Loucy (cell line): ENCODE measurements around the gene LRRIQ1.
A peak's percentile ranks its signal among the peaks of the same experiment; 100 is the strongest.
"Not testable (repeated sequence)": the region's sequence is repeated elsewhere in the genome, so short reads cannot be mapped to it uniquely, and the experiment has no call there.

Experiments used
- H2AFZ ChIP-seq: fragments of 200-600 bp; sonication (generic); 2 replicates; pipeline ENCODE4 v1.6.0; 2016; ENCODE audit warnings: antibody characterized with exemption, mild to moderate bottlenecking, low read length, moderate library complexity
- H3F3A ChIP-seq: fragments of 200-600 bp; 2 replicates; pipeline ENCODE4 v1.6.0; 2016; ENCODE audit warnings: antibody characterized with exemption, low read depth, mild to moderate bottlenecking
- H3K27me3 ChIP-seq: fragments of 200-600 bp; sonication (generic); 2 replicates; pipeline ENCODE4 v1.6.1; 2014; ENCODE audit warnings: low read length, mild to moderate bottlenecking; ENCODE audit not compliant: insufficient read depth, poor library complexity, severe bottlenecking
- H3K36me3 ChIP-seq: fragments of 200-600 bp; sonication (generic); 2 replicates; pipeline ENCODE4 v1.6.1; 2016; ENCODE audit warnings: low read length; ENCODE audit not compliant: insufficient read depth
- H3K4me1 ChIP-seq: fragments of 200-600 bp; sonication (generic); 2 replicates; pipeline ENCODE4 v1.5.1; 2014; ENCODE audit warnings: low read length, mild to moderate bottlenecking; ENCODE audit not compliant: insufficient read depth, poor library complexity, severe bottlenecking
- H3K4me2 ChIP-seq: fragments of 200-600 bp; sonication (generic); 2 replicates; pipeline ENCODE4 v1.6.0; 2014; ENCODE audit warnings: antibody characterized with exemption, low read length, low read depth, mild to moderate bottlenecking; ENCODE audit not compliant: poor library complexity, severe bottlenecking
- H3K4me3 ChIP-seq: fragments of 200-600 bp; sonication (generic); 2 replicates; pipeline ENCODE4 v1.5.1; 2014; ENCODE audit warnings: low read length, mild to moderate bottlenecking, mixed read lengths; ENCODE audit not compliant: poor library complexity, severe bottlenecking
- H3K79me2 ChIP-seq: fragments of 200-600 bp; sonication (generic); 2 replicates; pipeline ENCODE4 v1.6.1; 2014; ENCODE audit warnings: low read length; ENCODE audit not compliant: insufficient read depth
- H3K9ac ChIP-seq: fragments of 200-600 bp; sonication (generic); 2 replicates; pipeline ENCODE4 v1.6.0; 2014; ENCODE audit warnings: mild to moderate bottlenecking, low read depth, low read length, moderate library complexity; ENCODE audit not compliant: poor library complexity, severe bottlenecking
- H3K9me2 ChIP-seq: fragments of 200-600 bp; sonication (generic); replicated peaks from 2 replicates; pipeline ENCODE4 v1.6.1; 2016; ENCODE audit warnings: low read depth, low read length, mixed read lengths
- H3K9me3 ChIP-seq: fragments of 200-600 bp; sonication (generic); 2 replicates; pipeline ENCODE4 v1.6.1; 2014; ENCODE audit warnings: mild to moderate bottlenecking, antibody characterized with exemption, low read length, low read depth; ENCODE audit not compliant: insufficient read depth
- H4K20me1 ChIP-seq: fragments of 200-600 bp; sonication (generic); 2 replicates; pipeline ENCODE4 v1.6.0; 2014; ENCODE audit warnings: antibody characterized with exemption, low read length, mild to moderate bottlenecking; ENCODE audit not compliant: insufficient read depth, poor library complexity, severe bottlenecking
- EZH2phosphoT487 ChIP-seq: fragments of 200-600 bp; IDR thresholded peaks from 2 replicates; pipeline ENCODE4 v1.6.1; 2018; ENCODE audit warnings: antibody characterized with exemption, mild to moderate bottlenecking, moderate library complexity, borderline replicate concordance
- TF ChIP-seq, protein P1 (sequence below): fragments of 200-600 bp; sonication (generic); conservative IDR thresholded peaks from 2 replicates; pipeline ENCODE4 v1.5.1; 2014; ENCODE audit warnings: mild to moderate bottlenecking, antibody characterized with exemption, low read length

LRRIQ1 gene

DNA sequence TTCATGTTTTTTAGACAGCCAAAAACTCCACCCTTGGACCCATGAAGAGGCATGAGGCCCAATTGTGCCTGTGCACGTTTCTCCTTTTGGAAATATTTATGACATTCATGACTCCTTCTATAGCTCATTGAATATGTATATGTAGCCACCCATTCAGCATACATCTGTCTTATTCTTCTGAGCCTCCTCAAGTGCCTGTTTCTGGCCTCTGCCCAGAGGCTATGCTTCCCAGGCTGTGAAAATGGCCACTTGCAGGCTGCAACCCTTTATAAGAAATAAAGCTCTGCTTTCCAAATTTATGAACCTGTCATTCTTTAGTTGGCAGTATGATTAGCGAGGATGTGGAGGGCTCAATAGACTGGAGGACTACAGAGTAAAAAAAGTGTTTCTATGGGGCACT, 35.4 kb upstream of the LRRIQ1 start:
- Histone ChIP-seq H3K9me3 (no peaks in the 10 kb centered on the region), H3K79me2 (no peaks in the 10 kb centered on the region), H3K4me3 (no peak overlapping the region), H3K4me2 (no peak overlapping the region), H3K36me3 (no peaks in the 10 kb centered on the region), H3K4me1 (peaks cover 5% of the 10 kb centered on the region), H3F3A (no peaks in the 10 kb centered on the region), H3K9me2 (no peaks in the 10 kb centered on the region), H2AFZ (no peak overlapping the region), H3K27me3 (no peaks in the 10 kb centered on the region), H4K20me1 (no peaks in the 10 kb centered on the region), H3K9ac (no peak overlapping the region)
- no peak for TF ChIP-seq EZH2phosphoT487
- TF ChIP-seq, protein P1, sequence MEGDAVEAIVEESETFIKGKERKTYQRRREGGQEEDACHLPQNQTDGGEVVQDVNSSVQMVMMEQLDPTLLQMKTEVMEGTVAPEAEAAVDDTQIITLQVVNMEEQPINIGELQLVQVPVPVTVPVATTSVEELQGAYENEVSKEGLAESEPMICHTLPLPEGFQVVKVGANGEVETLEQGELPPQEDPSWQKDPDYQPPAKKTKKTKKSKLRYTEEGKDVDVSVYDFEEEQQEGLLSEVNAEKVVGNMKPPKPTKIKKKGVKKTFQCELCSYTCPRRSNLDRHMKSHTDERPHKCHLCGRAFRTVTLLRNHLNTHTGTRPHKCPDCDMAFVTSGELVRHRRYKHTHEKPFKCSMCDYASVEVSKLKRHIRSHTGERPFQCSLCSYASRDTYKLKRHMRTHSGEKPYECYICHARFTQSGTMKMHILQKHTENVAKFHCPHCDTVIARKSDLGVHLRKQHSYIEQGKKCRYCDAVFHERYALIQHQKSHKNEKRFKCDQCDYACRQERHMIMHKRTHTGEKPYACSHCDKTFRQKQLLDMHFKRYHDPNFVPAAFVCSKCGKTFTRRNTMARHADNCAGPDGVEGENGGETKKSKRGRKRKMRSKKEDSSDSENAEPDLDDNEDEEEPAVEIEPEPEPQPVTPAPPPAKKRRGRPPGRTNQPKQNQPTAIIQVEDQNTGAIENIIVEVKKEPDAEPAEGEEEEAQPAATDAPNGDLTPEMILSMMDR, result no peak

DNA sequence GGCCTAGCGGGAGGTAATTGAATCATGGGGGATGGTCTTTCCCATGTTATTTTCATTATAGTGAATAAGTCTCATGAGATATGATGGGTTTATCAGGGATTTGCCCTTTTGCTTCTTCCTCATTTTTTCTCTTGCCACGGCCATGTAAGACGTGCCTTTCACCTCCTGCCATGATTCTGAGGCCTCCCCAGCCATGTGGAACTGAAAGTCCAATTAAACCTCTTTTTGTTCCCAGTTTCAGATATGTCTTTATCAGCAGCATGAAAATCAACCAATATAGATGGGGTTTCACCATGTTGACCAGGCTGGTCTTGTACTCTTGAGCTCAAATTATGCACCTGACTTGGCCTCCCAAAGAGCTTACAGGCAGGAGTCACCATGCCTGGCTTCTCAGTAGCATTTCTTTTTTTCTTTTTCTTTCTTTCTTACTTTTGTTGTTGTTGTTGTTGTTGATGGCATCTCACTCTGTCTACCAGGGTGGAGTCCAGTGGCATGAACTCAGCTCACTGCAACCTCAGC, 33.3 kb upstream of the LRRIQ1 start:
- Histone ChIP-seq H3K9ac (no peak overlapping the region), H3K79me2 (no peaks in the 10 kb centered on the region)

DNA sequence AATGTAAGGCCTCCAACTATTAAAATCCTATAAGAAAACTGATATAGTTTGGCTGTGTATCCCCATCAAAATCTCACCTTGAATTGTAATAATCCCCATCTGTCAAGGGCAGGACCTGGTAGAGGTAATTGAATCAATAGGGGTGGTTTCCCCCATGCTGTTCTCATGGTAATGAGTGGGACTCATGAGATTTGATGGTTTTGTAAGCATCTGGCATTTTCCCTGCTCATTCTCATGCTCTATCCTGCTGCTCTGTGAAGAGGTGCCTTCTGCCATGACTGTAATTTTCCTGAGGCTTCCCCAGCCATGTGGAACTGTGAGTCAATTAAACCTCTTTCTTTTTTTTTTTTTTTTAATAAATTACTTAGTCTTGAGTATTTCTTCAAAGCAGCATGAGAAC, 31.9 kb upstream of the LRRIQ1 start:
- H3K9me2 ChIP-seq, result no peaks in the 10 kb centered on the region
- no peaks in the 10 kb centered on the region for H3K27me3 ChIP-seq
- no peak overlapping the region for H3K4me3 ChIP-seq
- no peak overlapping the region for H2AFZ ChIP-seq
- TF ChIP-seq EZH2phosphoT487, result no peak
- TF ChIP-seq, protein P1, result no peak
- peaks cover 23% of the 10 kb centered on the region for H3K4me1 ChIP-seq
- no peak overlapping the region for H3K9ac ChIP-seq
- H3K9me3 ChIP-seq, result no peaks in the 10 kb centered on the region
- no peaks in the 10 kb centered on the region for H3K79me2 ChIP-seq
- H4K20me1 ChIP-seq, result no peaks in the 10 kb centered on the region
- H3K4me2 ChIP-seq, result no peak overlapping the region
- H3F3A ChIP-seq, result no peaks in the 10 kb centered on the region
- no peaks in the 10 kb centered on the region for H3K36me3 ChIP-seq

More for the DNA sequence above, 33.3 kb upstream of the LRRIQ1 start:
- Histone ChIP-seq H3F3A (no peaks in the 10 kb centered on the region), H3K4me1 (peaks cover 23% of the 10 kb centered on the region), H3K4me3 (no peak overlapping the region), H3K9me2 (no peaks in the 10 kb centered on the region), H3K27me3 (no peaks in the 10 kb centered on the region), H3K9me3 (no peaks in the 10 kb centered on the region), H2AFZ (no peak overlapping the region), H3K36me3 (no peaks in the 10 kb centered on the region), H3K4me2 (no peak overlapping the region), H4K20me1 (no peaks in the 10 kb centered on the region)
- TF ChIP-seq EZH2phosphoT487, result no peak
- TF ChIP-seq, protein P1, result no peak

DNA sequence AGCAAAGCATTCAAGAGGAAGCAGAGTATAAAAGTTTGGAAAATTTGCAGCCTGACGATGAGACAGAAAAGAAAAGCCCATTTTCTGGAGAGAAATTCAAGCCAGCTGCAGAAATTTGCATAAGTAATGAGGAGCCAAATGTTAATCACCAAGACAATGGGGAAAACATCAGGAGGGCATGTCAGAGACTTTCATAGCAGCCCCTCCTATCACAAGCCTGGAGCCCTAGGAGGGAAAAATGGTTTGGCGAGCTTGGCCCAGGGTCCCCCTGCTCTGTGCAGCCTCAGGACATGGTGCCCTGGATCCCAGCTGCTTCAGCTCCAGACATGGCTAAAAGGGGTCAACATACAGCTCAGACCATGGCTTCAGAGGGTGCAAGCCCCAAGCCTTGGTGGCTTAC, 31.1 kb upstream of the LRRIQ1 start:
- not testable (repeated sequence) for H3K9me3 ChIP-seq, H3K9ac ChIP-seq, H3K4me3 ChIP-seq, H3K79me2 ChIP-seq, H3K9me2 ChIP-seq, H3K36me3 ChIP-seq, H3K27me3 ChIP-seq, H4K20me1 ChIP-seq, H2AFZ ChIP-seq, H3F3A ChIP-seq
- H3K4me1 ChIP-seq, result peaks cover 23% of the 10 kb centered on the region
- peak overlapping the region; percentile 57 for H3K4me2 ChIP-seq
